Cardiac septum (tissue), 1 donor: ENCODE data around the gene TMEM245. TPM values are rescaled to one million over a fixed set of nuclear protein-coding genes. Genes with fewer than 3 reads are reported as not detected.
"Not testable (repeated sequence)": the region's sequence is repeated elsewhere in the genome, so short reads cannot be mapped to it uniquely, and the experiment has no call there.

Experiments used
- DNase-seq: peaks from one replicate; pipeline ENCODE4 v3.0.0-alpha.2; 2020; ENCODE audit warnings: low spot score
- intact Hi-C: fragments of 100-400 bp; cut with DNase I; formaldehyde crosslinking; loops from one replicate; pipeline ENCODE4 v1.14.0; 2022
- total RNA-seq: library from RNA; stranded (reverse); fragmentation: NEBNext Ultra II Directional; extraction: Animal tissue kit (Norgen Biotek cat#: 25700); gene quantifications from one replicate; pipeline ENCODE4 v1.2.1, GENCODE V29; 2021
- donor health status: DM: no; HTN: no; CAD: no.

The TMEM245 gene
- total RNA-seq, 1 donor from 2014 or later, result 73.7 TPM

GRCh38 chr9:109138421-109138820 is 18.7 kb upstream of the TMEM245 start:
- intact Hi-C loops, result no loop called here
- DNase-seq, result no peak

- intact Hi-C loops, result no loop called here
Measured at GRCh38 chr9:109134167-109134578, 14.4 kb upstream of the TMEM245 start.

GRCh38 chr9:109133533-109133932 is 13.8 kb upstream of the TMEM245 start:
- no peak for DNase-seq
- intact Hi-C loops, result no loop called here

More at GRCh38 chr9:109134167-109134578, 14.4 kb upstream of the TMEM245 start:
- DNase-seq, result no peak

GRCh38 chr9:109132567-109133021 is 12.8 kb upstream of the TMEM245 start:
- DNase-seq, result no peak
- intact Hi-C loops, result no loop called here

- DNase-seq, result no peak
- intact Hi-C loops, result no loop called here
Measured at GRCh38 chr9:109129470-109130197, 9.9 kb upstream of the TMEM245 start.

- intact Hi-C loops, DNase-seq: not testable (repeated sequence)
Measured at GRCh38 chr9:109126671-109127070, 6.9 kb upstream of the TMEM245 start.

- intact Hi-C loops, result no loop called here
- no peak for DNase-seq
Measured at GRCh38 chr9:109124121-109124520, 4.4 kb upstream of the TMEM245 start.

GRCh38 chr9:109122726-109123621 is 3.2 kb upstream of the TMEM245 start:
- DNase-seq, result no peak
- intact Hi-C loops, result no loop called here

- intact Hi-C loops, result no loop called here
- DNase-seq, result no peak
Measured at GRCh38 chr9:109121232-109121796, 1.6 kb upstream of the TMEM245 start.

- intact Hi-C loops, result no loop called here
- DNase-seq, result no peak
Measured at GRCh38 chr9:109120204-109120789, 550 bp upstream of the TMEM245 start.

GRCh38 chr9:109118808-109119438 is 824 bp downstream of the TMEM245 start:
- no peak for DNase-seq
- intact Hi-C loops, result loop anchor here (2.0 to 5.0 kb wide), 3 partner anchors 20 to 167 kb away; partner anchors contain the start of gene CTNNAL1

GRCh38 chr9:109117856-109118807 is 1.6 kb downstream of the TMEM245 start:
- DNase-seq, result no peak
- intact Hi-C loops, result loop anchor here (2.0 to 5.0 kb wide), 3 partner anchors 19 to 166 kb away; partner anchors contain the start of gene CTNNAL1

- intact Hi-C loops, result loop anchor here (5.0 kb wide), 1 partner anchor 164 kb away; no protein-coding TSS in a partner anchor
- DNase-seq, result no peak
Measured at GRCh38 chr9:109115931-109116526, 3.7 kb downstream of the TMEM245 start.

GRCh38 chr9:109114670-109115069 is 5.1 kb downstream of the TMEM245 start:
- DNase-seq, result no peak
- intact Hi-C loops, result loop anchor here (5.0 kb wide), 1 partner anchor 162 kb away; no protein-coding TSS in a partner anchor

GRCh38 chr9:109113892-109114609 is 5.7 kb downstream of the TMEM245 start:
- intact Hi-C loops, result no loop called here

GRCh38 chr9:109113254-109113653 is 6.5 kb downstream of the TMEM245 start:
- intact Hi-C loops, result no loop called here
- no peak for DNase-seq

More at GRCh38 chr9:109113892-109114609, 5.7 kb downstream of the TMEM245 start:
- no peak for DNase-seq
